Hepatocyte (in vitro differentiated cells): ENCODE measurements around the gene ETV6.

Experiments
- EZH2 ChIP-seq: fragments of 200-600 bp; sonication (generic); IDR thresholded peaks from 2 replicates; pipeline ENCODE4 v1.6.1; 2016; ENCODE audit warnings: antibody characterized with exemption, mild to moderate bottlenecking, borderline replicate concordance
- EZH2phosphoT487 ChIP-seq: fragments of 200-600 bp; sonication (generic); IDR thresholded peaks from one replicate; pipeline ENCODE4 v1.6.1; 2018; ENCODE audit warnings: antibody characterized with exemption, mild to moderate bottlenecking, low read depth, moderate library complexity; ENCODE audit not compliant: unreplicated experiment, severe bottlenecking
- TF ChIP-seq, protein P1 (sequence below): fragments of 200-600 bp; sonication (generic); IDR thresholded peaks from 2 replicates; pipeline ENCODE4 v1.5.1; 2016; ENCODE audit warnings: antibody characterized with exemption, mild to moderate bottlenecking; ENCODE audit not compliant: poor library complexity

DNA sequence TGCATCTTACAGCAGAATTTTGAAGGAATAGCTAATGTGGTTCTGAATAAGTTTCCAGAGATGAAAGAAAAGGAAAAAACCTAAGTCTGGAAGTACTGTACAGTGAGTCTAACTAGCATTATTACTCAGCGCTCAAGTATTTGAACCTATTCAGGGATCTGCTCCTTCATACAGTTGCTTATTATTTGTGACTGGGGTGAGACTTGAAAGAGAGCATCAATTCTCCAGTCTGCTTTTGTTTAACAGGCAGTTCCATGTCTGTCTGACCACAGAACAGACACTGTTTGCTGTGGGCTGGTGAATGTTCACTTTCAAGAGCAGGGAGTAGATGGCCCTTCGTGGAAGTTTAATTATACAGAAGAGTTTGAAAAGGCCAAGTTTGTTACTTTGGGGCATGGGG lies 9.3 kb downstream of the ETV6 start:
- TF ChIP-seq, protein P1, sequence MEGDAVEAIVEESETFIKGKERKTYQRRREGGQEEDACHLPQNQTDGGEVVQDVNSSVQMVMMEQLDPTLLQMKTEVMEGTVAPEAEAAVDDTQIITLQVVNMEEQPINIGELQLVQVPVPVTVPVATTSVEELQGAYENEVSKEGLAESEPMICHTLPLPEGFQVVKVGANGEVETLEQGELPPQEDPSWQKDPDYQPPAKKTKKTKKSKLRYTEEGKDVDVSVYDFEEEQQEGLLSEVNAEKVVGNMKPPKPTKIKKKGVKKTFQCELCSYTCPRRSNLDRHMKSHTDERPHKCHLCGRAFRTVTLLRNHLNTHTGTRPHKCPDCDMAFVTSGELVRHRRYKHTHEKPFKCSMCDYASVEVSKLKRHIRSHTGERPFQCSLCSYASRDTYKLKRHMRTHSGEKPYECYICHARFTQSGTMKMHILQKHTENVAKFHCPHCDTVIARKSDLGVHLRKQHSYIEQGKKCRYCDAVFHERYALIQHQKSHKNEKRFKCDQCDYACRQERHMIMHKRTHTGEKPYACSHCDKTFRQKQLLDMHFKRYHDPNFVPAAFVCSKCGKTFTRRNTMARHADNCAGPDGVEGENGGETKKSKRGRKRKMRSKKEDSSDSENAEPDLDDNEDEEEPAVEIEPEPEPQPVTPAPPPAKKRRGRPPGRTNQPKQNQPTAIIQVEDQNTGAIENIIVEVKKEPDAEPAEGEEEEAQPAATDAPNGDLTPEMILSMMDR, result no peak
- no peak for TF ChIP-seq EZH2
- no peak for TF ChIP-seq EZH2phosphoT487
